ENCODE measurements around the gene ARHGAP24.

ARHGAP24 gene

DNA sequence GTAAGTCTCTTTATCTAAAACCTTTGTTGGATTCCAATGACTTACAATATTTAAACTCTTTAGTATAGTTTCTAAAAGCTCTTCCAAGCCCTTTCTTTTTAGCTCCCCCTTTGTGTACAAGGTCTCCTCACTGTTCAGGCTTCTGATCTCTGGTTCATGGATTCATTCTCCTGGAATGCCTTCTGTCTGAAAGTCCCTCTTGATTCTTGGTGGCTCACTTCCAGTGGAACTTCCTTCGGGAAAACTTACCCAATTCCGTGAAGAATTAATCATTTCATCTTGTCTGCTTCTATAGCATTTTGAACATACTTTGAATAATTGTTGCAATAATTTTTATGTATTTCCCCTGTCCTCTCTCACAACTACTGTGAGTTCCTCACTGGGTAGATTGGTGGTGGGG, 3.6 kb downstream of the ARHGAP24 start:
- no peaks in the 10 kb centered on the region for H3K27me3 ChIP-seq (ENCODE audit: control insufficient read depth in 2 of 2, insufficient read depth in 2 of 2, low read length in 2 of 2)
- no peaks in the 10 kb centered on the region for H3K36me3 ChIP-seq (ENCODE audit: control insufficient read depth in 2 of 2, insufficient read depth in 2 of 2, low read length in 2 of 2)
- no peak overlapping the region for H3K27ac ChIP-seq (ENCODE audit: low read depth in 2 of 2, low read length in 2 of 2)
- no peaks in the 10 kb centered on the region for H3K9me3 ChIP-seq (ENCODE audit: control insufficient read depth in 2 of 2, low read length in 2 of 2)
- H3K9ac ChIP-seq (ENCODE audit: low read depth in 1 of 2, low read length in 2 of 2), result no peak overlapping the region
- no peak overlapping the region for H3K4me3 ChIP-seq (ENCODE audit: low read length in 2 of 2)
- H3K4me1 ChIP-seq (ENCODE audit: control insufficient read depth in 2 of 2, insufficient read depth in 2 of 2, low read length in 2 of 2), result peaks cover 0 to 4% of the 10 kb centered on the region in 2 donors

GRCh38 chr4:85482010-85482738, 7.2 kb downstream of the ARHGAP24 start:
- H3K36me3 ChIP-seq (ENCODE audit: control insufficient read depth in 2 of 2, insufficient read depth in 2 of 2, low read length in 2 of 2), result no peaks in the 10 kb centered on the region
- no peak overlapping the region for H3K4me3 ChIP-seq (ENCODE audit: low read length in 2 of 2)
- H3K9ac ChIP-seq (ENCODE audit: low read depth in 1 of 2, low read length in 2 of 2), result no peak overlapping the region
- H3K27ac ChIP-seq (ENCODE audit: low read depth in 2 of 2, low read length in 2 of 2), result no peak overlapping the region
- no peaks in the 10 kb centered on the region for H3K9me3 ChIP-seq (ENCODE audit: control insufficient read depth in 2 of 2, low read length in 2 of 2)
- no peaks in the 10 kb centered on the region for H3K4me1 ChIP-seq (ENCODE audit: control insufficient read depth in 2 of 2, insufficient read depth in 2 of 2, low read length in 2 of 2)
- H3K27me3 ChIP-seq (ENCODE audit: control insufficient read depth in 2 of 2, insufficient read depth in 2 of 2, low read length in 2 of 2), result no peaks in the 10 kb centered on the region

DNA sequence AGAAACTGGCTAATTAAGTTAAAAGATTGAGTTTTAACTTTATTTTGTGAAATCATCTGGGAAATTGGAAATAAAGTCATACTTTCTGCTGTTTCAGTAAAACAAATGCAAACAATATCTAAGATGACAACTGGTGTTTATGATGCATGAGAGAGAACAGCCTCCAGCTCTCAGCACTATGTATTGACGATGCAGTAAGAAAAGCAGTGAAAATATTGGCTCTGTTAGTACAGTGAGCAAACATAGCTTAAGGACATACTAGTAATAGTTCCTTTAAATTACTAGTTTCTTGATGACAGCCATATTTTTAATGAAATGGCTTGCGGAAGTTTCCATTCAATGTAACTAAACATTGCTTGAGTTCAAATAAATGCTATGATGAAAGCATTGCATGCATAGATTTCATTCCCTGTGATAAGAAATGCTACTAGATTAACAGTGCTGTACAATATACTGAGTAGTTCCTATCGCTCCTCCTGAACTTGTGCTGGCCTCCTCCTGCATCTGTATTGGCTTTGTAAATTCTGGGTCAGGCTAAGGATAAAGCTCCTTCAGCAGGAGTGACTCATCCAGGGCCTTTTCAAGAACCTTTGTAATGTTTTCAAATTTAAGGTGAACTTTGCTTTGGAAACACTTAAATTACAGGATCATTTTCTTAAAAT, 11.6 kb downstream of the ARHGAP24 start:
- no peaks in the 10 kb centered on the region for H3K9me3 ChIP-seq (ENCODE audit: control insufficient read depth in 2 of 2, low read length in 2 of 2)
- H3K4me3 ChIP-seq (ENCODE audit: low read length in 2 of 2), result no peak overlapping the region
- H3K36me3 ChIP-seq (ENCODE audit: control insufficient read depth in 2 of 2, insufficient read depth in 2 of 2, low read length in 2 of 2), result no peaks in the 10 kb centered on the region
- H3K27ac ChIP-seq (ENCODE audit: low read depth in 2 of 2, low read length in 2 of 2), result no peak overlapping the region
- no peaks in the 10 kb centered on the region for H3K4me1 ChIP-seq (ENCODE audit: control insufficient read depth in 2 of 2, insufficient read depth in 2 of 2, low read length in 2 of 2)
- H3K9ac ChIP-seq (ENCODE audit: low read depth in 1 of 2, low read length in 2 of 2), result no peak overlapping the region
- H3K27me3 ChIP-seq (ENCODE audit: control insufficient read depth in 2 of 2, insufficient read depth in 2 of 2, low read length in 2 of 2), result no peaks in the 10 kb centered on the region

DNA sequence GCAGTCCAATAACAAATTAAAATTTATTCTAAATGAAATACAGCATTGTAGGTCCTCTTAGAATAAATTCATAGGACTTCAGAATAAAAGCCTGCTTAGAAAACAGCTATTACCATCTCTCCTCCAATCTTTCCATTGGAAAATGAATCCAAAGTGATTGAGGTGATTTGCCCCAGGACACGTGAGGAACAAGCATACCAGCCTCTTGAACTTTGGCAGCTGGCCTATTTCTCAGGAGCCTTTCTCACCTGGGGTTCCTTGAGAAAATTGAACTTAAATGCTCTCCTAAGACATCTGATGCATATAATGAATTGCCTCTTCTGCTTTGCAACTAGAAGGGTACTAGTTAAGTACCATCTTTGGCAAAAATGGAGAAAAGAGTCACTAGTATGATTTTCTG, 13.5 kb downstream of the ARHGAP24 start:
- no peaks in the 10 kb centered on the region for H3K36me3 ChIP-seq (ENCODE audit: control insufficient read depth in 2 of 2, insufficient read depth in 2 of 2, low read length in 2 of 2)
- H3K27ac ChIP-seq (ENCODE audit: low read depth in 2 of 2, low read length in 2 of 2), result no peak overlapping the region
- no peak overlapping the region for H3K4me3 ChIP-seq (ENCODE audit: low read length in 2 of 2)
- no peak overlapping the region for H3K9ac ChIP-seq (ENCODE audit: low read depth in 1 of 2, low read length in 2 of 2)
- no peaks in the 10 kb centered on the region for H3K27me3 ChIP-seq (ENCODE audit: control insufficient read depth in 2 of 2, insufficient read depth in 2 of 2, low read length in 2 of 2)
- no peaks in the 10 kb centered on the region for H3K4me1 ChIP-seq (ENCODE audit: control insufficient read depth in 2 of 2, insufficient read depth in 2 of 2, low read length in 2 of 2)
- H3K9me3 ChIP-seq (ENCODE audit: control insufficient read depth in 2 of 2, low read length in 2 of 2), result no peaks in the 10 kb centered on the region

DNA sequence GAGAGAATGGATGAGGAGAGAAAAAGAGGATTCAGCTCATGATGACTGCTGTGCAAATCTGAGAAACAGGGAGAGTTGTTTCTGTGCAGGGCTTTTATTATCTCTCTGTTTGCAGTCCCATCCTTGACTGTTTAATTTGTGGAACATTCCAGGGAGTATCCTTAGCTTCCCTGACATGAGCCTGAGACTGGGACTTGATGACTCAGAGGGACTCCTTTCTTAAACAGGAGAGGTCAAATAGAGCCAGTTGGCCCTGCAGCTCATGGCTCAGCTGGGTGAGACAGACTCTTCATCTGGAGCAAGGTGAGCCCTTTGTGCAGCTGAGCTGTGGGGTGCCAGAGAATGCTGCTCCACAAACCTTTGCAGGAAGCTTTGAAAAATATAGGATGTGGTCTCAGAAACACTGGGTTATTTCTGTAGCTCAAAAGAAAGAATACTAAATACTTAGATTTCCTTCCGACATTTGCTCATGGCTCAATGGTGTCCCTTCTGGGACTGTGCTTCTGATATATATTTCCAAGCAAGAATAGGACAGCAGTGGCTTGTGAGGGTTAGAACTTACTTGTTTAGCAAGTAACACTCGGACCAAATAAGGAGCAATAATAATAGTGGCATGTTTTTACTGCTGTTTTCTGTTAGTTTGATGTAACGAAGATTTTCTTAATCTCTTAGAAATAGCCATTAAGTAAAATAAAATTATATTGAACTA, 14.5 kb downstream of the ARHGAP24 start:
- no peaks in the 10 kb centered on the region for H3K9me3 ChIP-seq (ENCODE audit: control insufficient read depth in 2 of 2, low read length in 2 of 2)
- no peaks in the 10 kb centered on the region for H3K27me3 ChIP-seq (ENCODE audit: control insufficient read depth in 2 of 2, insufficient read depth in 2 of 2, low read length in 2 of 2)
- no peaks in the 10 kb centered on the region for H3K4me1 ChIP-seq (ENCODE audit: control insufficient read depth in 2 of 2, insufficient read depth in 2 of 2, low read length in 2 of 2)
- no peaks in the 10 kb centered on the region for H3K36me3 ChIP-seq (ENCODE audit: control insufficient read depth in 2 of 2, insufficient read depth in 2 of 2, low read length in 2 of 2)
- H3K9ac ChIP-seq (ENCODE audit: low read depth in 1 of 2, low read length in 2 of 2), result no peak overlapping the region
- no peak overlapping the region for H3K27ac ChIP-seq (ENCODE audit: low read depth in 2 of 2, low read length in 2 of 2)
- no peak overlapping the region for H3K4me3 ChIP-seq (ENCODE audit: low read length in 2 of 2)

DNA sequence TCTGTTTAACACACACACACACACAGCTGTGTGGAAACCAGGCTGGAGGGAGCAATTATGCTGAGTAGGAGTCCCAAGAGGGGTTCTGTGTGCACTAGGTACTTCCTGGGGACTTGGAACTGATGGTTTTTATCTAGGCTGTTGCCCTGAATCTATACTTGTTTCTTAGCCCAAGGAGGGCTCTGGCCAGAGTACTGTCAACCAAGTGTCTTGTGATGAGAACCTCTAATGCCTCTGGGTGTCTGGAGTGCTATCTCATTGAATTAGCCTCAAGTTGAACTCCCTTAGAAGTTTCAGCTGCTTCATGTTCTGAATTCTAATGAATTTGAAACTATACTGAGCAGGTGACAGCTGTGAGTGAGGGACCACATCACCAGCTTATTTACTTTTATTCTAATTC, 16.6 kb downstream of the ARHGAP24 start:
- Histone ChIP-seq H3K4me3 (ENCODE audit: low read length in 2 of 2) (no peak overlapping the region), H3K27ac (ENCODE audit: low read depth in 2 of 2, low read length in 2 of 2) (no peak overlapping the region), H3K9ac (ENCODE audit: low read depth in 1 of 2, low read length in 2 of 2) (no peak overlapping the region), H3K9me3 (ENCODE audit: control insufficient read depth in 2 of 2, low read length in 2 of 2) (no peaks in the 10 kb centered on the region), H3K27me3 (ENCODE audit: control insufficient read depth in 2 of 2, insufficient read depth in 2 of 2, low read length in 2 of 2) (no peaks in the 10 kb centered on the region), H3K4me1 (ENCODE audit: control insufficient read depth in 2 of 2, insufficient read depth in 2 of 2, low read length in 2 of 2) (no peaks in the 10 kb centered on the region), H3K36me3 (ENCODE audit: control insufficient read depth in 2 of 2, insufficient read depth in 2 of 2, low read length in 2 of 2) (no peaks in the 10 kb centered on the region)

DNA sequence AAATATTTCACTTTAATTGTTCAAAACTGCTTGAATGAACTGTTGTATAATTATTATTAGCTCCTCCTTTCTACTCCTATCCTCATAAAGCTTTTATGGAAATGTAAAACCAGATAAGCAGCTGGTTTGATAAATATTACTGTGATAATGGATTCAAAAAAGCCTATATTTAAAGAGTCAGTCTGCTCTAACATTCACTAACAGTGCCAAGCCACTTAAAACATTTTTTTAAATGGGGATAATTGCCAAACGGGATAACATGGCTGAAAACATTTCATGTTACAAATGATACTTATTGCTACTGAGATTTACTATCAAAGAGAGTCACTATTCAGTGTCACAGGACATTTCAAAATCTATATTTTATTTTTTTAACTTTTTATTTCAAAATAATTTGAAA, 17.4 kb downstream of the ARHGAP24 start:
- no peak overlapping the region for H3K27ac ChIP-seq (ENCODE audit: low read depth in 2 of 2, low read length in 2 of 2)
- H3K27me3 ChIP-seq (ENCODE audit: control insufficient read depth in 2 of 2, insufficient read depth in 2 of 2, low read length in 2 of 2), result no peaks in the 10 kb centered on the region
- H3K36me3 ChIP-seq (ENCODE audit: control insufficient read depth in 2 of 2, insufficient read depth in 2 of 2, low read length in 2 of 2), result no peaks in the 10 kb centered on the region
- H3K4me1 ChIP-seq (ENCODE audit: control insufficient read depth in 2 of 2, insufficient read depth in 2 of 2, low read length in 2 of 2), result no peaks in the 10 kb centered on the region
- H3K4me3 ChIP-seq (ENCODE audit: low read length in 2 of 2), result no peak overlapping the region
- no peak overlapping the region for H3K9ac ChIP-seq (ENCODE audit: low read depth in 1 of 2, low read length in 2 of 2)
- H3K9me3 ChIP-seq (ENCODE audit: control insufficient read depth in 2 of 2, low read length in 2 of 2), result no peaks in the 10 kb centered on the region

GRCh38 chr4:85495621-85496020, 20.7 kb downstream of the ARHGAP24 start:
- Histone ChIP-seq H3K4me3 (ENCODE audit: low read length in 2 of 2) (no peak overlapping the region), H3K27me3 (ENCODE audit: control insufficient read depth in 2 of 2, insufficient read depth in 2 of 2, low read length in 2 of 2) (no peaks in the 10 kb centered on the region), H3K4me1 (ENCODE audit: control insufficient read depth in 2 of 2, insufficient read depth in 2 of 2, low read length in 2 of 2) (no peaks in the 10 kb centered on the region), H3K9ac (ENCODE audit: low read depth in 1 of 2, low read length in 2 of 2) (no peak overlapping the region), H3K36me3 (ENCODE audit: control insufficient read depth in 2 of 2, insufficient read depth in 2 of 2, low read length in 2 of 2) (no peaks in the 10 kb centered on the region), H3K27ac (ENCODE audit: low read depth in 2 of 2, low read length in 2 of 2) (no peak overlapping the region), H3K9me3 (ENCODE audit: control insufficient read depth in 2 of 2, low read length in 2 of 2) (no peaks in the 10 kb centered on the region)

DNA sequence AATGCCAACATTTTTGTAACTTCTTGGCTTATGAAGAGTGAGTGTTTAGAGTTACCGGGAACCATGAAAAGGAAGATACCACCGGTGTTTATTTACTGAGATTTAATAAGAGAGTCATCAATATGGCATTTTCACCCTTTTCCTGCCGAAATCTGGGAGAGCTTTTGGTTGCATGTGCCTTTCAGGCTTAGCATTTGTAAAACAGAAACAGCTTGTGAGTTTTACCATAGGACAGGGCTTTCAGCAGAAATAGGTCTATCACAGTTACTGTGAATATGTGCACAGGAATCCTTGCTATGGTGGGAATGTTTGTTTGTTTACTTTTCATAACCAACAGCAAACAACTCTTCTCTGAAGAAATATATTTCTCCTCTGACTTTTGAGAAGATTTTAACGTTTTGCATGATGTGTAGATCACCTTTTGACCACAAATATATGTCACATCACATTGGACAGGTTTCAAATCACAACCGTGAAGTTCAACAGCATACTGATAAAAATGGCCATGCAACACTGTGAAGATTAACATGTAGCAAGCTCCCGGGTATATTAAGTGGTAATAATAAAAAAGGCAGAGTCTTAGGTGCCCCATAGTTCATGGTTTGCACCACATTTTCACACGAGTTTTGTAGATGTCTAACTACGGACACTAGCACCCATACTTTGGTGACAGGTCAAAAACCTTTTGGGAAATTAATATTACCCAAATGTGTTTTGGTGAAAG, 21.3 kb downstream of the ARHGAP24 start:
- Histone ChIP-seq H3K27me3 (ENCODE audit: control insufficient read depth in 2 of 2, insufficient read depth in 2 of 2, low read length in 2 of 2) (no peaks in the 10 kb centered on the region), H3K27ac (ENCODE audit: low read depth in 2 of 2, low read length in 2 of 2) (no peak overlapping the region), H3K9me3 (ENCODE audit: control insufficient read depth in 2 of 2, low read length in 2 of 2) (no peaks in the 10 kb centered on the region), H3K4me1 (ENCODE audit: control insufficient read depth in 2 of 2, insufficient read depth in 2 of 2, low read length in 2 of 2) (no peaks in the 10 kb centered on the region), H3K4me3 (ENCODE audit: low read length in 2 of 2) (no peak overlapping the region), H3K9ac (ENCODE audit: low read depth in 1 of 2, low read length in 2 of 2) (no peak overlapping the region), H3K36me3 (ENCODE audit: control insufficient read depth in 2 of 2, insufficient read depth in 2 of 2, low read length in 2 of 2) (no peaks in the 10 kb centered on the region)

DNA sequence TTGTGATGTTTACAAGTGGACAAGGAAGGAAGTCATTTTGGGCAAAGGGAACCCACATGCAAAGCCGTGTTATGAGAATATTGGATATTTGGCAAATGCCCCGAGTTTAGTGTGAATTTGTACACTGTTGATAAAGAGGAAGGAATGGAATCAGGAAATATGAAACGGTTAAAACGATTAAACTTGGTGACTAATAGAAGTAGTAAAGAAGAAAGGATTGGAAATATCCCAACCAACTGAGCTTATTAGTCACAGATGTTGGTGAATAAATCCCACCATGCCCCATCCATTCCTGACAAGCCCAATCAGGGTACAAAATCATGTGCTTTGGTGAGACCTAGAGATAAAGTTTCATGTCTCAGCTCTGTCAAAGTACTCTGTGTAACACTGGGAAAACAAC, 22.0 kb downstream of the ARHGAP24 start:
- Histone ChIP-seq H3K9ac (ENCODE audit: low read depth in 1 of 2, low read length in 2 of 2) (no peak overlapping the region), H3K36me3 (ENCODE audit: control insufficient read depth in 2 of 2, insufficient read depth in 2 of 2, low read length in 2 of 2) (no peaks in the 10 kb centered on the region), H3K9me3 (ENCODE audit: control insufficient read depth in 2 of 2, low read length in 2 of 2) (no peaks in the 10 kb centered on the region), H3K27me3 (ENCODE audit: control insufficient read depth in 2 of 2, insufficient read depth in 2 of 2, low read length in 2 of 2) (no peaks in the 10 kb centered on the region), H3K4me1 (ENCODE audit: control insufficient read depth in 2 of 2, insufficient read depth in 2 of 2, low read length in 2 of 2) (no peaks in the 10 kb centered on the region), H3K27ac (ENCODE audit: low read depth in 2 of 2, low read length in 2 of 2) (no peak overlapping the region), H3K4me3 (ENCODE audit: low read length in 2 of 2) (no peak overlapping the region)

All from mucosa of rectum (tissue), 2 donors.